ENCODE results near the gene CDKN3.
"Not testable (repeated sequence)": the region's sequence is repeated elsewhere in the genome, so short reads cannot be mapped to it uniquely, and the experiment has no call there.

The CDKN3 gene

DNA sequence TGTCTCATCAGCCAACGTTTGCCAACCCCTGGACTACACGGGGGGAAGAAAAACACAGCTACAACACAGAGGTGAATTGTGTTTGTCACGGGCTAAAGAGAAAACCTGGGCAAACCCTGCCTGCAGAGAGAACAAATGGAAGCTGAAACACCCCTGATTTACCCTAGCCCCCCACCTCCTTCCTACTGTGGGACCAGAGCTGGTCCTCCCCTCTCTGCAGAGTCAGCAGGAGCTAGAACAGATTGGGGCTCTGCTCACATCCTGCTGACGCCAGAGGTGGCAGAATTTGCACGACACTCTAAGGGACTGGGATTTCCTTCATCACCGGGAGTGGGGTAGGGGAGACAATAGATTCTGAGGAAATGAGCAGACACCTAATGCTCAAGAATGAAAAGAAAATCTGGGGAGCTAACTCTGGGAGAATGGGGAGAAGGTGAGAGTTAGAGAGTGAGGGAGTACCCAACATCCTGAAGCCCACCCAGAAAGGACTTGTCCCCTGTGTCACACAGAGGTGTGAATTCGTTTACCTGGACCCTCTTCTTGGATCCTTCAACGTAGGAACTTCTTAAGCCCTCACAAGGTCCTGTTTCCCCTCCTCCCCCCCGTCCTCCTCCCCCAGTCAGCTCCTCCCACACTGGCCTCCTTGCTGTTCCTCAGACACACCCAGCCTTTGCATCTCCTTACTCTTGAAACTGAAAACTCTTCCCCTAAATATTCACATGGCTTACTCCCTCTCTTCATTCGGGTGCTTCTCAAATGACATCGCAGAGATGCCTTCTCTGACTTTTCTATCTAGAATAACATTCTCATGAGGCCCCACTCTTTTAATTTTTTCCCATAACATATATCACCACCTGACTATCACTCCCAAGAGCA lies 26.2 kb upstream of the CDKN3 start:
- no peak for DNase-seq

- no peak for DNase-seq
Measured at GRCh38 chr14:54374117-54374884, 22.5 kb upstream of the CDKN3 start.

DNA sequence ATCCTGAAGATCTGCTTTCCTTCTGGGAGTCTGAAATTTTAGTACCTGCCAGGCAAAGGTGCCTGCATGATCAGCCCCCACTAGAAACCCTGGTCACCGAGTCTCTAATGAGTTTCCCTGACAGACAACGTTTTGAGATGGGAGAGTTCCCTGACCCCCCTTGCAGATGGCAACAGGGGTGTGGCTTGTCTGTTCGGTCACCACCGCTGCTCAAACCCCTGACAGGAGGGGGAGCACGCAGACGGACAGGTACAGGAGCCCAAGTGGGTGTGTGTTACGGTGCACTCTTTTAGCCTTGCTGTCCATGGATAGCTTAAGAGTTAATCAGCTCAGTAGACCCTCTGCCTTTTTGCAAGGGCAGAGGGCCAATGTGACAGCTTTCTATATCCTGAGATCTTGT lies 19.3 kb upstream of the CDKN3 start:
- no peak for DNase-seq

- DNase-seq = not testable (repeated sequence)
Measured at GRCh38 chr14:54378893-54379292, 17.9 kb upstream of the CDKN3 start.

GRCh38 chr14:54380558-54380957 lies 16.2 kb upstream of the CDKN3 start:
- DNase-seq = not testable (repeated sequence)

DNA sequence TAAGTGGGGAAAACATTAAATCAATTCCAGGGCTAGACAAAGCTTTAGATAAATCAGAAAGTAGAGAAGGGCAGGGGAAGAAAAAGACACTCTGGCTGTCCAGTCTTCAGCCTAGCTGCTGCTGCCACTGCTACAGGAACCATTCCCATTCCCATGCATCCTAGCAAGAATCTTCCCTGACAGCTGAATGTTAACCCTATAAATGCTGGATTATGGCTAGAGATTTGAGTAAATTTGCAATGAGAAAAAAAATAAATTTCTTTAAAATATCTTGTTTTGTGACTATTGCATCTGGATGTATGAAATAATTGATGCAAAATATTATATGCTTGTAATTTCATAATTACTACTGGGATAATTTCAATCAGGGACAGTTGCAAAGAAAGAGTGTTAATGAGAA lies 15.0 kb upstream of the CDKN3 start:
- DNase-seq = no peak

DNA sequence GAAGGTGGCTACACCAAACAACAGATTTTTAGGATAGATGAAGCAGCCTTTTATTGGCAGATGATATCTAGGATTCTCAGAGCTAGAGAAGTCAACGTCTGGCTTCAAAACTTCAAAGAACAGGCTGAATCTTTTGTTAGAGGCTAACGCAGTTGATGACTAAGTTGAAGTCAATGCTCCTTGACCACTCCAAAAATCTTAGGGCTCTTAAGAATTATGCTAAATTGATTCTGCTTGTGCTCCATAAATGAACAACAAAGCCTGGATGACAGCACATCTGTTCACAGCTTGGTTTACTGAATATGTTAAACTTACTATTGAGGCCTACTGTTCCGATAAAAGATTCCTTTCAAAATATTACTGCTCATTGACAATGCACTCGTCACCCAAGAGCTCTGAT lies 13.0 kb upstream of the CDKN3 start:
- DNase-seq = no peak

DNA sequence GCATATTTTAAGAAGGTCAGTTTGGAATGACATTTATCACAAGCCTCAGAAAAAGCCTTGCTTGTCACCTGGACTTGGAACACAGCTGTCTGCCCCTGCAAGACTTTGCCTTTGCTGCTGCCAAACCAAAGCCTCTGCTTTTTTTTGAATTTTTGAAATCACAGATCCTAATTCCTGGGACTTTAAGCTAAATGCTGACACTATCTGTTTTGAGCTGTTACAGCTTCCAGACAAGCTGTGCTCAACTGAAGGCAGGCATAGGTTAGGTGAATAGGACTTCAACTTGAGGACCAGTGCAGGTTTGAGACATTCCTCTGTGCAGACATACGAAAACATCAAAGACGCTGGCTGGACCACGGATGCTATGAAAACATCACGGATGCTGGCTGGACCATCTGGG lies 11.3 kb upstream of the CDKN3 start:
- no peak for DNase-seq

- no peak for DNase-seq
Measured at GRCh38 chr14:54387328-54387727, 9.5 kb upstream of the CDKN3 start.

GRCh38 chr14:54392131-54392859 lies 4.5 kb upstream of the CDKN3 start:
- DNase-seq = no peak

DNA sequence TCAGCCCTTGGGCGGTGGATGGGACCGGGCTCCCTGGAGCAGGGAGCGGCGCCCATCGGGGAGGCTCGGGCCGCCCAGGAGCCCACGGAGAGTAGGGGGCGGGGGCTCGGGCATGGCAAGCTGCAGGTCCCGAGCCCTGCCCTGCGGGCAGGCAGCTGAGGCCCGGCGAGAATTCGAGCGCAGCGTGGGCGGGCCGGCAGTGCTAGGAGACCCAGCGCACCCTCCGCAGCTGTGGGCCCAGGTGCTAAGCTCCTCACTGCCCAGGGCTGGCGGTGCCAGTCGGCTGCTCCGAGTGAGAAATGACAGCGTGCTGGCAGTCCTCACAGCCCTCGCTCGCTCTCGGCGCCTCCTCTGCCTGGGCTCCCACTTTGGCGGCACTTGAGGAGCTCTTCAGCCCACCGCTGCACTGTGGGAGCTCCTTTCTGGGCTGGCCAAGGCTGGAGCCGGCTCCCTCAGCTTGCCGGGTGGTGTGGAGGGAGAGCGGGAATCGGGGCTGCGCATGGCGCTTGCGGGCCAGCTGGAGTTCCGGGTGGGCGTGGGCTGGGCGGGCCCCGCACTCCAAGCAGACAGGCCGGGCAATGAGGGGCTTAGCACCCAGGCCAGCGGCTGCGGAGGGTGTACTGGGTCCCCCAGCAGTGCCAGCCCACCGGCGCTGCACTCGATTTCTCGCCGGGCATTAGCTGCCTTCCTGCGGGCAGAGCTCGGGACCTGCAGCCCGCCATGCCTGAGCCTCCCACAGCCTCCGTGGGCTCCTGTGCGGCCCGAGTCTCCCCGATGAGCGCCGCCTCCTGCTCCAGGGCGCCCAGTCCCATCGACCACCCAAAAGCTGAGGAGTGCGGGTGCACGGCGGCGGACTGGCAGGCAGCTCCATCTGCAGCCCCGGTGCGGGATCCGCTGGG lies 3.6 kb upstream of the CDKN3 start:
- not testable (repeated sequence) for DNase-seq

- DNase-seq = no peak
Measured at GRCh38 chr14:54394596-54394995, 2.2 kb upstream of the CDKN3 start.

DNA sequence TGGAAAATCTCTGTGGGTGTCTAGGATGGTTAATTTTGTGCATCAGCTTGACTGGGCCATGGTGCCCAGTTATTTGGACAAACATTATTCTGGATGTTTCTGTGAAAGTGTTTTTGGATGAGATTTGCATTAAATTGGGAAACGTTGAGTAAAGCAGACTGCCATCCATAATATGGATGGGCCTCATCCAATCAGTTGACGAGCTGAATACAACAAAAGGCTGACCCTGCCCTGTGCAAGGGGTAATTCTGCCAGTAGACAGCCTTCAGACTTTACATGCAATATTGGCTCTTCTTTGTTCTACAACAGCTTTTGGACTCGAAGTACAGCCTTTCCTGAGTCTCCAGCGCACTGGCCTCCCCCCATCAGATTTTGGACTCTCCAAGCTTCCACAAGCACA lies 1.5 kb upstream of the CDKN3 start:
- no peak for DNase-seq

- DNase-seq = no peak
Measured at GRCh38 chr14:54395716-54396115, 1.1 kb upstream of the CDKN3 start.

DNA sequence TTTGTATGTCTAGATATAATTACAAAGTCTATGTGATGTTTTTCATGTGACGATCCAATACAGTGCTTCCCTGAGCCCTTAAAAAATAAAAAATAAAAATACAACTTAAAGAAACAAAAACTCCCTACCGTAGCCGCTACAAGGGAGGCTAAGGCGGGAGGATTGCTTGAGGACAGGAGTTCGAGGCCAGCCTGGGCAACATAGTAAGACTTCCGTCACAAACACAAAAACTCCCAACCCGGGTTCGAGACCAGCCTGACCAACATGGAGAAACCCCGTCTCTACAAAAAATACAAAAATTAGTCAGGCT lies 669 bp upstream of the CDKN3 start:
- DNase-seq = no peak

GRCh38 chr14:54399560-54399959 lies 2.8 kb downstream of the CDKN3 start:
- DNase-seq = no peak

GRCh38 chr14:54403401-54404005 lies 6.7 kb downstream of the CDKN3 start:
- DNase-seq = not testable (repeated sequence)

DNA sequence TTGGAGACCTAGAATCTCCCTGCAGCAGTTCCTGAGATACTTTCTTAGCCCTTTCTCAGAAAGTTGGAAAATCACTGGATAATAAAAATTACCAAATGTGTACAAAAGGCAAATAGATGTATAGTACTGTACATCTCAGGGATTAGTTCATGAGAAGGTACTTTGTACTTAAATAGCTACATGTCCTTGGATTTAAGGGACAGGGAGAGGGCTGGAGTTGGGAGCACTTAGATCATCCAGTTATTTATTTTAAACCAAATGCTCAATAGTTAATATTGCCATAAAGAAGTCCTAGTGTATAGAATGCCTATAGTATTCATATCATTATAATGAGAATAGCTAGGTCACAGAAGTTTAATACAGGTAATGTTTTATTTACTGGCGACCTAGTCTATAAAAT lies 13.4 kb downstream of the CDKN3 start:
- no peak for DNase-seq

- no peak for DNase-seq
Measured at GRCh38 chr14:54411371-54411770, 14.6 kb downstream of the CDKN3 start.

DNA sequence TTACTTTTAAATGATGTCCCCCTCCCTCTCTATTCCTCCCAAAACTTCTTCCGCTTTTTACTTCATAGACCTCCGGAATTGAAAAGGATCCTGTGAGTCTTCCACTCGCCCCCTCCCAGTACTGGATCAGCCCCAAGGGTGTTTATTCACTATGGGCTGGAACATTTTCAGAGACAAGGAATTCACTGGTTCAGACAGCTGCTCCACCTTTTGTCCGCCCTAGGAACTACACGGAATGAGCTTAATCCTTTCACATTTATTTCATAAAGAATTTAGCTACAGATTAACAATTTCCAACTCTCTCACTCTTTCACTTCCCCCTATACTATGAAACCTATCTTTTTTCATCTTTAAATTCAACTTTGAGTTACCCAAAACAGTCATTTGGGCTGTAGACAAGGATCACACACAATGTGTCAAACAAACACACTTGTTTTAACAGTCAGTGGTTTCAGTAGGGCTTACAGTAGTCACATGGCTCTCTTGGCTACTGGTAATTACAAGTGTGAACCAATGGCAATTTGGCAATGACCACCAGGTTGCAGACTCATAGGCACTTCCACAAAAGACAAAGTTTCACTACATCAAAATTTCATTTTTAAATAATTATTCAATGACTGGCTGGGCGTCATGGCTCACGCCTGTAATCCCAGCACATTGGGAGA lies 23.8 kb downstream of the CDKN3 start:
- no peak for DNase-seq

DNA sequence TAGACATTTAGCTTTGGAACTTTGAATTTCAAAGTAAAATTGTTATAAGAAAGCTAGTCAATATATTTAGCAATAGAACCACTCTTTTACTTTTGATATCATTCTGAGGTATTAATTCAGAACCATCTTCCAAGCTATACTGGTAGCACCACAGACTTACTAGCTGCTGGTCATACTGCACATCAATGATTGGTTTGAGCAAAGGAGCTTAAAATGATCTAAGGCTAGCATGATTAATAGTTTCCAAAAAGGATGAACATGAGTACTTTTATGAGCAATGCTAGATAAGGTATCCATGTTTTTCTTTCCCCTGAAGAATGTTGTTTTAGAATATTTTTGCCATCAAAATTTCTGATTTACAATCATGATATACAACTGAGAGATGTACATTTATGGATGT lies 27.2 kb downstream of the CDKN3 start:
- DNase-seq = no peak

GRCh38 chr14:54424479-54424901 lies 27.7 kb downstream of the CDKN3 start:
- no peak for DNase-seq
